ENCODE results near the gene ARFGEF2. TPM values are rescaled to one million over a fixed set of nuclear protein-coding genes. Genes with fewer than 3 reads are reported as not detected.

ARFGEF2 gene
- total RNA-seq, 1 experiment from 2014 or later, result 95.5 TPM

- no peak for DNase-seq (ENCODE audit: low read depth, low spot score)
- in situ Hi-C loops (cut with HindIII; ENCODE audit: low pct_unique_long_range_greater_than_20kb, low sequenced_read_pairs), result no loop called here
Measured at GRCh38 chr20:48938670-48939069, 17.2 kb downstream of the ARFGEF2 start.

GRCh38 chr20:48940170-48940569 is 18.7 kb downstream of the ARFGEF2 start:
- in situ Hi-C loops (cut with HindIII; ENCODE audit: low pct_unique_long_range_greater_than_20kb, low sequenced_read_pairs), result no loop called here
- DNase-seq (ENCODE audit: low read depth, low spot score), result no peak

- no peak for DNase-seq (ENCODE audit: low read depth, low spot score)
- in situ Hi-C loops (cut with HindIII; ENCODE audit: low pct_unique_long_range_greater_than_20kb, low sequenced_read_pairs), result no loop called here
Measured at GRCh38 chr20:48941467-48941866, 20.0 kb downstream of the ARFGEF2 start.

DNA sequence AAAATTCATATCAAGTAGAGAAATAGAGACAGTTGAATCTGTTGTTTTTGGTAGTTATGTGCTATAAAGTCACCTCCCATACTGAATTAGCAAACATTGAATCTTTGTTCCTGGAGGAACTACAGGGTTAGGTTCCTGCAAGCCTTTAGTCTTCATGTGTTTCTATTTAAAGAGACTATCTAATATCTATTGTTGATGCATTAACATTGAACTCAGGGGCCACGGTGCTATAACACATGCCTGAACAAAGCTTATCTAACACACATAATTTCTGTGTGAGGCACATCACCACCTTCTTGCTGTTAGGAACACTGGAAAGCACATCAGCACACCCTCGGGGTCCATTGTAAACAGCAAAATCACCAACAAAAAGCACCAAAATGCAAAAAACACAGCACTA is 21.2 kb downstream of the ARFGEF2 start:
- no peak for DNase-seq (ENCODE audit: low read depth, low spot score)
- in situ Hi-C loops (cut with HindIII; ENCODE audit: low pct_unique_long_range_greater_than_20kb, low sequenced_read_pairs), result no loop called here

GRCh38 chr20:48944663-48945297 is 23.3 kb downstream of the ARFGEF2 start:
- in situ Hi-C loops (cut with HindIII; ENCODE audit: low pct_unique_long_range_greater_than_20kb, low sequenced_read_pairs), result no loop called here
- DNase-seq (ENCODE audit: low read depth, low spot score), result peak; percentile 28

DNA sequence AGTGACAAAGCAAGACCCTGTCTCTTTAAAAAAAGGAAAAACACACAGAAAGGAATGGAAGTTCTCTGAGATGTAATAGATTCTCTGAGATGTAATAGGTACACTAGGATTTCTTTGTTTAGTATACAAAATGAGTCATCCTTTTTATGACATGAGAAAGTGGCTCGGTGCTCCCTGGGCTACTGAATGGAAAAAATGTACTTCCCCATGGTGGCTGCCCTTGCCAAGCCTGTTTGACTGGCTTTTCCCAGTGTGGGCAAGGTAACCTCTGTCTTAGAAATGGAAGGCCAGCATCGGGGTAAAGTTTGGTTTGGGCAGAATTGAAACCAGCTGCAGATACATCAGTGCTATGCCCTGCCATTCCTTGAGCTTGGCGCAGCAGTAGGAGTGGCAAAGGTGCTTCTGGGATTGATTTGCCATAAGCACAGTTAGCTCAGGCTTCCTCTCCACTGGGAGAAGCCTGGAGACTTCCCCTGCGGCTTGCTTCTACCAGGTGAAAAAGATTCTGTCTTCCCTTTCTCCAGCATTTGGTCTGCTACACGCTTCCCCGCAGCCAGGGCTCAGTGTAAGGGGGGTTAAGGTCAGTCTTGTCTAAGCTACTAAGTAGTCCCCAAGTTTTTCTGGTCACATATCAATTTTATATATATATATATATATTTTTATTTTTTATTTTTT is 24.5 kb downstream of the ARFGEF2 start:
- in situ Hi-C loops (cut with HindIII; ENCODE audit: low pct_unique_long_range_greater_than_20kb, low sequenced_read_pairs), result no loop called here
- DNase-seq (ENCODE audit: low read depth, low spot score), result no peak

DNA sequence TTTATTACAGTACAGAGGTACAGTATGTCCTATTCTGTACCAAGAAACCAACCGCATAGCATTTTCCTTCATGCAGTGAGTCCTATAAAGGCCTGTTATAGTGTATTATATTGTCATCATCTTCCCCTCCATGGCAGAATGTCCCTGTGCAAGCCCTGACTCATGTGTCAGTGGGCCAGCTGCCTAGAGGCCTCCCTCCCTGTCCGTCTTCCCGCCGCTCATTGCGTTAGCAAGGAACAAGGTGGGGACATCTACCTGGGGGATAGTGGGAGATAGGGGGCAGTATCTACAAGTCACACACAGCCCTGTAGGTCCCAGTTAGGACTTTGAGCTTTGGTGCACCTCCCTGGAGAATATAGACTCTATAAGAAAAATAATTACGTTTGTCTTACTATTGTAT is 27.1 kb downstream of the ARFGEF2 start:
- in situ Hi-C loops (cut with HindIII; ENCODE audit: low pct_unique_long_range_greater_than_20kb, low sequenced_read_pairs), result no loop called here

DNA sequence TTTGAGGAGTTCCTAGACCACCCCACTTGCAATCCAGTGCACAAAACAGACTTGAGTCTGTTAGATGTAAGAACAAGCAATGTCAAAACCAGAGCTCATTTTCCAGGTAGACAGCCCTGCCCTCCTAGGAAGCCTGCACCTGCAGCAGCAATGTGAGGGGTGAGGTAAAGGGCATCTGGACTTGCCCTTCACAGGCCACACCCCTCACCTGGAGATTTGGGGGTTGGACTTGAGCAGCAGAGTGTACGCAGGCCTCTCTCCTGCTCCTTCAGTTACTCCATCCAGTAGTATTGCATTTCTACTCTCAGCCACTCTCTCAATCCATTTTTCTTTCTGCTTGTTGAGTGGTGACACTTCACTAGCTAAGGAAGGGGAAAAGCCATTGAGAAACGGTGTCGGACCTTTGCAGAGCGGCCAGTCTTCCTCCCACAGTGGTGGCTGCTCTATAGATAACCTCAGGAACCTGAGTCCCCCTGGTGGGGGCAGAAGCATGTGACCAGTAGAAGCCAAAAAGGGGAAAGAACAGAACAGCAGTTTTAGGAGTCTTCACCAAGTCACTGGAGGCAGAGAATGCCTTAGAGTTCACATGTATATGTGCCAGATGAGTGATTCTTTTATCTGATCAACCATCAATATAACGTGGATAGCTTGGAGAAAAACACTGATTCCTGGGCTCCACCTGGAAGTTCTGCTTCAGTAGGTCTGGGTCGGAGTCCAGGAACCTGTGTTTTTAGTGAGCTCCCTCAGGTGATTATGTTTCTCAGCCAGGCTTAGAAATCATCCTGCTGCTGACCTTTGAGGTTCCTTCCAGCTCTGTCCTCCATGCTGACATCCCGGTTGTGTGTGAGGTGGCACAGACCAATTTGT is 28.0 kb downstream of the ARFGEF2 start:
- in situ Hi-C loops (cut with HindIII; ENCODE audit: low pct_unique_long_range_greater_than_20kb, low sequenced_read_pairs), result no loop called here
- no peak for DNase-seq (ENCODE audit: low read depth, low spot score)

More for the DNA sequence above, 27.1 kb downstream of the ARFGEF2 start:
- no peak for DNase-seq (ENCODE audit: low read depth, low spot score)

DNA sequence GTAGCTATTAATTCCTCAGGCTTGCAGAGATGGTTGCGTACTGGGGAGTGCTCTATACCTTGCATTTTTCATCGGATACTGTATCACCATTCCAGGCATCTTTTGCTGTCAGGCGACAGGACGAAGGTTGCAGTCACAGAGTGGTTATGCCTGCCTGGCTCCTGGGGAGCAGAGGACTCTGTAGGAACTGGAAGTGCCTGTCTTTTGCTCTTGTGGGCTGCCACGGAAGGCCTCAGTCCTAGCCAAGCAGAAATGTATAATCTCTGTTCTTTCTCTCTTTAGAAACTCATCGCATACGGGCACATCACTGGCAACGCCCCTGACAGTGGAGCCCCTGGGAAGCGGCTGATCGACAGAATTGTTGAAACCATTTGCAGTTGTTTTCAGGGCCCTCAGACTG is 29.5 kb downstream of the ARFGEF2 start:
- in situ Hi-C loops (cut with HindIII; ENCODE audit: low pct_unique_long_range_greater_than_20kb, low sequenced_read_pairs), result no loop called here

GRCh38 chr20:48951646-48952045 is 30.1 kb downstream of the ARFGEF2 start:
- in situ Hi-C loops (cut with HindIII; ENCODE audit: low pct_unique_long_range_greater_than_20kb, low sequenced_read_pairs), result no loop called here
- DNase-seq (ENCODE audit: low read depth, low spot score), result no peak

More for the DNA sequence above, 29.5 kb downstream of the ARFGEF2 start:
- no peak for DNase-seq (ENCODE audit: low read depth, low spot score)

GRCh38 chr20:48952656-48953055 is 31.1 kb downstream of the ARFGEF2 start:
- no peak for DNase-seq (ENCODE audit: low read depth, low spot score)
- in situ Hi-C loops (cut with HindIII; ENCODE audit: low pct_unique_long_range_greater_than_20kb, low sequenced_read_pairs), result no loop called here

- no peak for DNase-seq (ENCODE audit: low read depth, low spot score)
- in situ Hi-C loops (cut with HindIII; ENCODE audit: low pct_unique_long_range_greater_than_20kb, low sequenced_read_pairs), result no loop called here
Measured at GRCh38 chr20:48953653-48954052, 32.1 kb downstream of the ARFGEF2 start.

GRCh38 chr20:48956052-48956451 is 34.5 kb downstream of the ARFGEF2 start:
- in situ Hi-C loops (cut with HindIII; ENCODE audit: low pct_unique_long_range_greater_than_20kb, low sequenced_read_pairs), result no loop called here
- DNase-seq (ENCODE audit: low read depth, low spot score), result no peak

- in situ Hi-C loops (cut with HindIII; ENCODE audit: low pct_unique_long_range_greater_than_20kb, low sequenced_read_pairs), result no loop called here
- DNase-seq (ENCODE audit: low read depth, low spot score), result no peak
Measured at GRCh38 chr20:48957053-48957481, 35.6 kb downstream of the ARFGEF2 start.

DNA sequence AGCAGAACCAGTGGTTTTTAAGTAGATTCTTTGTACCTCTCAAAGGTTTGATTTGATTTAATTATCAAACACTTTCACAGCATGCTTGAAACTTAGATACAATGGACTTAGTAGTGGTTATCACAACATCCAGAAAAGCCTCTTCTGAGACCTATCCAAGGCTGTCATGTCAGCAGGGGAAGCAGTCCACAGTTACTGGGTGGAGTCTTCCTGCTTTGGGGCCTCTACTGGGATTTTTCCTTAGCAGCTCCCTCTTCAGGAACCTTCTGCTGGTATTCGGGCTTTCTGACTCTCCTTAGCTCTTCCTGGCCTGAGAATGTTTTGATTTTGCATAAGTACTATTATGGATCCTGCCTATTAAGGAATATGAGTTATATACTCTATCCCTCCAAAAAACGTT is 36.0 kb downstream of the ARFGEF2 start:
- in situ Hi-C loops (cut with HindIII; ENCODE audit: low pct_unique_long_range_greater_than_20kb, low sequenced_read_pairs), result no loop called here
- peak; percentile 45 for DNase-seq (ENCODE audit: low read depth, low spot score)

DNA sequence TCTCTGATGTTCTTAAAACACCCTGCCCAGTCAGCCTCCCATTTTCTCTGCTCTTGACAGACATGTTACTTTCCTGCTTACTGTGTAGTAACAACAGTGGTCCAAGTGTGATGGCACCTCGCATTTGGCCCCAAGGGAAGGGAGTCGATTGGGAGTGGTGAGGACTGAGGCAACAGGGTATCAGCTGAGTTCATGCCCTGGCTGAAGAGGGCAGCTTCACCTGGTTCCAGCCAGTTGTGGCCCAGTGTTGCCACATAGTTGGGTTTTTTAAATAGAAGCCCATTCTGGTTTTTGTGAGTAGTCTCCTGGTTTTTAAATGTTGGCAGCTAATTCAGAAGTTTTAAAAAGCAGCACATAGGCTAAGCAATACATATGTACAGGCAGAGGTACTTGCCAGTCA is 37.2 kb downstream of the ARFGEF2 start:
- in situ Hi-C loops (cut with HindIII; ENCODE audit: low pct_unique_long_range_greater_than_20kb, low sequenced_read_pairs), result no loop called here
- no peak for DNase-seq (ENCODE audit: low read depth, low spot score)

DNA sequence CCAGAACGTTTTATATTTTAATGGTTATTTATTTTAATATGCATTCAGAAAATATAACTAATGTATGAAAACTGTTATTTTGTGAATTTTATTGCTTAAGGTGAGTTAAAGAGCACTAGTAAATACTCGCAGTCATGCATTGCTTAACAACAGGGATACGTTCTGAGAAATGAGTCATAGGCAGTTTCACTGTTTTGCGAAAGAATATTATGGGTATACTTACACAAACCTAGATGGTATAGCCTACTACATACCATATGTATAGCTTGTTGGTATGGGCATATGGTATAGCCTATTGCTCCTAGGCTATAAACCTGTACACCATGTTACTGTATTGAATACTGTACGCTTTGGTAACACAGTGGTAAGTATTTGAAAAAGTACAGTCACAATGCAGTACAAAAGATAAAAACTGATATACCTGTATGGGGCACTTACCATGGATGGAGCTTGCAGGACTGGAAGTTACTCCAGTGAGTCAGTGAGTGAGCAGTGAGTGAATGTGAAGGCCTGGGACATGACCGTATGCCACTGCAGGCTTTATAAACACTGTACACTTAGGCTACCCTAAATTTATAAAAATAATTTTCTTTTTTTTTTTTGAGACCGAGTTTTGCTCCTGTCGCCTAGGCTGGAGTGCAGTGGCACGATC is 38.5 kb downstream of the ARFGEF2 start:
- DNase-seq (ENCODE audit: low read depth, low spot score), result no peak
- in situ Hi-C loops (cut with HindIII; ENCODE audit: low pct_unique_long_range_greater_than_20kb, low sequenced_read_pairs), result no loop called here

- no peak for DNase-seq (ENCODE audit: low read depth, low spot score)
- in situ Hi-C loops (cut with HindIII; ENCODE audit: low pct_unique_long_range_greater_than_20kb, low sequenced_read_pairs), result no loop called here
Measured at GRCh38 chr20:48962421-48962820, 40.9 kb downstream of the ARFGEF2 start.
